HCEC 1CT (cell line): ENCODE data around the gene MNX1.

Experiments
- DNase-seq: peaks from one replicate; pipeline ENCODE4 v3.0.0-alpha.2; 2017

MNX1 gene

GRCh38 chr7:156966387-156966786 lies 44.1 kb downstream of the MNX1 start:
- DNase-seq = no peak

GRCh38 chr7:156964971-156965370 lies 45.5 kb downstream of the MNX1 start:
- no peak for DNase-seq

GRCh38 chr7:156963472-156963871 lies 47.0 kb downstream of the MNX1 start:
- no peak for DNase-seq

GRCh38 chr7:156962897-156963296 lies 47.6 kb downstream of the MNX1 start:
- DNase-seq = no peak

- DNase-seq = no peak
These were observed 48.3 kb downstream of the MNX1 start for GRCh38 chr7:156962145-156962544.

GRCh38 chr7:156956727-156957126 lies 53.7 kb downstream of the MNX1 start:
- no peak for DNase-seq

- no peak for DNase-seq
These were observed 55.5 kb downstream of the MNX1 start for GRCh38 chr7:156954941-156955340.
